ENCODE results near the gene ZFYVE19.

Gene ZFYVE19

DNA sequence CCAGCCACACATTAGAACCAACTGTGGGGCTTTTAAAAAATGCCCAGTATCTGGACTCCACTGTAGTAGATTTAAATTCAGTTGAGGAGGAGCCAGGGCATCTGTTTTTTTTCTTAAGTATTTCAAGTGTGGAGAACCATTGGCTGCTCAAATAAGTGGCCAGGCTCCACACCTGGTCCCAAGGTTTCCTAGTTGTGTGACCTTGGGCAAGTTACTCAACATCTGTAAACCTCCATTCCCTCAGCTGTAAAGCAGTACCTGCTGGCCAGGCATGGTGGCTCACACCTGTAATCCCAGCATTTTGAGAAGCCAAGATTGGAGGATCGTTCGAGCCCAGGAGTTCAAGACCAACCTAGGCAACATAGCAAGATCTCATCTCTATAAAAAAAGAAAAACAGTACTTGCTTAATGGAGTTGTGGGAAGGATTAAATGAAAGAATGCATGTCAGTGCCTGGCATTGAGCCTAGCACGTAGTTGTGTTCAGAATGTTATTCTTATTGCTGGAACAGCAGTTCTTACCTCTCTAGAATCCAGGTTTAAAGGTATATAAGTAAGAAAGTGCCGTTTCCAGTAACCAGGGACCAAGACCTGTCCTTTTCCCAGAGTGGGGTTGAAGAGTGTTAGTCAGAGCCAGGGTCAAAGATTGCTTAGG lies 19.7 kb downstream of the ZFYVE19 start:
- H3K36me3 ChIP-seq (ENCODE audit: insufficient read depth, low read length) = no peaks in the 10 kb centered on the region
- H3K4me1 ChIP-seq (ENCODE audit: insufficient read depth, low read length) = no peaks in the 10 kb centered on the region
- H3K27ac ChIP-seq (ENCODE audit: low read length) = no peak overlapping the region
- no peaks in the 10 kb centered on the region for H4K20me1 ChIP-seq (ENCODE audit: insufficient read depth, low read length)
- no peak overlapping the region for H3K4me2 ChIP-seq (ENCODE audit: insufficient read depth, low read length)
- no peak overlapping the region for H3K4me3 ChIP-seq (ENCODE audit: low read depth in 1 of 2, low read length in 2 of 2)
- no peak overlapping the region for H3K9ac ChIP-seq (ENCODE audit: low read depth, low read length)
- no peak for DNase-seq
- H3K27me3 ChIP-seq (ENCODE audit: insufficient read depth, low read length, poor library complexity) = no peaks in the 10 kb centered on the region
- TF ChIP-seq EZH2 (IDR thresholded peaks at IDR 0.05; ENCODE audit: borderline replicate concordance, low read depth, low read length, severe bottlenecking) = no peak
- TF ChIP-seq, protein P1, sequence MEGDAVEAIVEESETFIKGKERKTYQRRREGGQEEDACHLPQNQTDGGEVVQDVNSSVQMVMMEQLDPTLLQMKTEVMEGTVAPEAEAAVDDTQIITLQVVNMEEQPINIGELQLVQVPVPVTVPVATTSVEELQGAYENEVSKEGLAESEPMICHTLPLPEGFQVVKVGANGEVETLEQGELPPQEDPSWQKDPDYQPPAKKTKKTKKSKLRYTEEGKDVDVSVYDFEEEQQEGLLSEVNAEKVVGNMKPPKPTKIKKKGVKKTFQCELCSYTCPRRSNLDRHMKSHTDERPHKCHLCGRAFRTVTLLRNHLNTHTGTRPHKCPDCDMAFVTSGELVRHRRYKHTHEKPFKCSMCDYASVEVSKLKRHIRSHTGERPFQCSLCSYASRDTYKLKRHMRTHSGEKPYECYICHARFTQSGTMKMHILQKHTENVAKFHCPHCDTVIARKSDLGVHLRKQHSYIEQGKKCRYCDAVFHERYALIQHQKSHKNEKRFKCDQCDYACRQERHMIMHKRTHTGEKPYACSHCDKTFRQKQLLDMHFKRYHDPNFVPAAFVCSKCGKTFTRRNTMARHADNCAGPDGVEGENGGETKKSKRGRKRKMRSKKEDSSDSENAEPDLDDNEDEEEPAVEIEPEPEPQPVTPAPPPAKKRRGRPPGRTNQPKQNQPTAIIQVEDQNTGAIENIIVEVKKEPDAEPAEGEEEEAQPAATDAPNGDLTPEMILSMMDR (IDR thresholded peaks at IDR 0.05; ENCODE audit: borderline replicate concordance, extremely low read depth, low read length, poor library complexity, severe bottlenecking) = no peak
- H3K79me2 ChIP-seq (ENCODE audit: insufficient read depth, low read length) = no peaks in the 10 kb centered on the region
- ATAC-seq (ENCODE audit: insufficient read depth, low read depth) = no peak
- no peak overlapping the region for H2AFZ ChIP-seq (ENCODE audit: low read depth, low read length)
- no peaks in the 10 kb centered on the region for H3K9me3 ChIP-seq (ENCODE audit: insufficient read depth, low read length, severe bottlenecking)

DNA sequence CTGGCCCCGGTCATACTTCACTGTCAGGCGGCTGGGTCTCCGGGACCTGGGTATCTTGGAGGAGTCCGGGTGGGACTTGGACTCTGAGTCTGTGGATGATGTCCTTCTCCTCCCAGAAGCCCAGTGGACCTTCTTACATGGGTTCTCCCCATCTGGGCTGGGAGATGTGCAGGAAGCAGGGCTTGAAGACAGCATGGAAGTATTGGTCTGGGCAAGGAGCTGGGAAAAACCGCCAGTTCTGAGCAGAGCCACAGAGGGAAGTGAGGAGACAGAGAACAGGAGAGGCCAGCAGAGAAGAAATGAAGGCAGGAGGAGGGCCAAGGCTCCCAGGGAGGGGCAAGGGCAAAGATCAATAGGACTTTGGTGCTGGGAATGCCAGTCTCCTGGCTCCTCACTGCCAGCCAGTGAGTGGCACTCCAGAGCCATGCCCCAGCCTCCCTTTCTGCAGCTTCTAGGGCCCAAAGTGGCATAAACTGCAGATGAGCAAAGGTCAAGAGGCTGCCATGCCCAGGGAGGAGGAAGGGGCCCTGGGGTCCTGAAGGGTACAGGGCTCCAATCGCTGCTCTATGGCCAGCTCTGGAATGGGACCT lies 21.7 kb downstream of the ZFYVE19 start, which contains the start of gene PPP1R14D:
Gene PPP1R14D (minus strand): TSS at position 262 of the 590 bp plus-strand sequence. CDS start 67 bp downstream, at position 195.
- ATAC-seq (ENCODE audit: insufficient read depth, low read depth) (no peak), DNase-seq (no peak)
- Histone ChIP-seq H3K4me2 (ENCODE audit: insufficient read depth, low read length) (no peak within 1 kb of the TSS), H4K20me1 (ENCODE audit: insufficient read depth, low read length) (no peaks in the 10 kb centered on the region), H3K27ac (ENCODE audit: low read length) (no peak within 1 kb of the TSS), H3K4me1 (ENCODE audit: insufficient read depth, low read length) (no peaks in the 10 kb centered on the region), H3K36me3 (ENCODE audit: insufficient read depth, low read length) (no peaks in the 10 kb centered on the region), H3K79me2 (ENCODE audit: insufficient read depth, low read length) (no peaks in the 10 kb centered on the region), H3K4me3 (ENCODE audit: low read depth in 1 of 2, low read length in 2 of 2) (no peak within 1 kb of the TSS), H3K9me3 (ENCODE audit: insufficient read depth, low read length, severe bottlenecking) (no peaks in the 10 kb centered on the region), H3K27me3 (ENCODE audit: insufficient read depth, low read length, poor library complexity) (no peaks in the 10 kb centered on the region), H3K9ac (ENCODE audit: low read depth, low read length) (no peak within 1 kb of the TSS), H2AFZ (ENCODE audit: low read depth, low read length) (no peak within 1 kb of the TSS)
- TF ChIP-seq, protein P1 (IDR thresholded peaks at IDR 0.05; ENCODE audit: borderline replicate concordance, extremely low read depth, low read length, poor library complexity, severe bottlenecking) = no peak
- TF ChIP-seq EZH2 (IDR thresholded peaks at IDR 0.05; ENCODE audit: borderline replicate concordance, low read depth, low read length, severe bottlenecking) = no peak

DNA sequence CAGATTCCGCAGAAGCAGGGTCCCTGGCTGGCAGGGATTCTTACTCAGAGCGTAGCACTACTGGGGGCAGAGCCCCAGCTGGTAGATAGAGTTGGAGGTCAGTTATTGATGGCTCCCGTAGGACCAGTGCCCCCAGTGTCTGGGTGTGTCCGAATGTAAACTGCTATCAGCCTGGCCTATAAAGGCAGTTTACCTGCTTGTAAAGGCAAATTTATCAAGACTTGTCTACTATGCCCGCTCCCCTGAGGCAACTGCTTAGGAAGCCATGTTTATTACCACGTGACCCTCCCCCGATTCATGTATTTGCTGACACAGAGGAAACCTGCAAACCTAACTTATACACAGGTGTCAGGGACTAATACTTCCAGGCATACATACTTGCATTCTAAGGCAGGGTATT lies 22.2 kb downstream of the ZFYVE19 start:
- Histone ChIP-seq H3K27ac (ENCODE audit: low read length) (no peak overlapping the region), H3K4me2 (ENCODE audit: insufficient read depth, low read length) (no peak overlapping the region), H3K9me3 (ENCODE audit: insufficient read depth, low read length, severe bottlenecking) (no peaks in the 10 kb centered on the region), H3K4me1 (ENCODE audit: insufficient read depth, low read length) (no peaks in the 10 kb centered on the region), H2AFZ (ENCODE audit: low read depth, low read length) (no peak overlapping the region), H3K79me2 (ENCODE audit: insufficient read depth, low read length) (no peaks in the 10 kb centered on the region), H3K9ac (ENCODE audit: low read depth, low read length) (no peak overlapping the region), H3K36me3 (ENCODE audit: insufficient read depth, low read length) (no peaks in the 10 kb centered on the region), H3K27me3 (ENCODE audit: insufficient read depth, low read length, poor library complexity) (no peaks in the 10 kb centered on the region), H4K20me1 (ENCODE audit: insufficient read depth, low read length) (no peaks in the 10 kb centered on the region), H3K4me3 (ENCODE audit: low read depth in 1 of 2, low read length in 2 of 2) (no peak overlapping the region)
- no peak for DNase-seq
- no peak for ATAC-seq (ENCODE audit: insufficient read depth, low read depth)
- TF ChIP-seq EZH2 (IDR thresholded peaks at IDR 0.05; ENCODE audit: borderline replicate concordance, low read depth, low read length, severe bottlenecking) = no peak
- TF ChIP-seq, protein P1 (IDR thresholded peaks at IDR 0.05; ENCODE audit: borderline replicate concordance, extremely low read depth, low read length, poor library complexity, severe bottlenecking) = no peak
